Heart left ventricle (tissue), 13 donors: ENCODE data around the gene CDHR3.

Source experiments
- POLR2A ChIP-seq, 2 donors: fragments of 450-650 bp; IDR thresholded peaks; one replicate each; pipeline ENCODE4 v1.6.1; 2017; ENCODE audit warnings: antibody characterized with exemption in 2 of 2, mild to moderate bottlenecking in 2 of 2, moderate library complexity in 2 of 2
- TF ChIP-seq, protein P1 (sequence below), 12 donors: fragments of 200-600 bp; sonication (generic) in 4 of 12; IDR thresholded peaks; one replicate each; pipeline versions ENCODE4 v1.5.0 to v1.8.0; 2018 to 2022; ENCODE audit warnings: antibody characterized with exemption in 12 of 12, mild to moderate bottlenecking in 5 of 12
- donor health status: ischemic (EF 13 %, LVEDD 7.1; RV severe dilation, severe dysfunction).
- donor health status: DM: no; HTN: yes; CAD: no.
- donor health status: DM: no; HTN: no; CAD: no.
- donor health status: ischemic (EF 25% LVEDD 6.9; RV normal size, moderate dysfunction).
- donor health status: ischemic (EF 25% LVEDD 5.7; RV mildly dilated, moderate dysfunction).
- donor health status: ischemic (EF 35%, LVEDD 5.7; RV mildly dilated, moderate dysfunction).
- donor health status: nonischemic (EF 11% LVEDD 7.7; RV severe dilation, severe dysfunction).
- donor health status: DM: yes; HTN: yes; CAD: no.
- donor health status: PGD.
- donor health status: ischemic (EF 29% LVEDD 5.4; RV normal size, mild dysfunction).
- donor health status: nonischemic (EF 23%, LVEDD 6.1; RV moderate dilation, normal function).

DNA sequence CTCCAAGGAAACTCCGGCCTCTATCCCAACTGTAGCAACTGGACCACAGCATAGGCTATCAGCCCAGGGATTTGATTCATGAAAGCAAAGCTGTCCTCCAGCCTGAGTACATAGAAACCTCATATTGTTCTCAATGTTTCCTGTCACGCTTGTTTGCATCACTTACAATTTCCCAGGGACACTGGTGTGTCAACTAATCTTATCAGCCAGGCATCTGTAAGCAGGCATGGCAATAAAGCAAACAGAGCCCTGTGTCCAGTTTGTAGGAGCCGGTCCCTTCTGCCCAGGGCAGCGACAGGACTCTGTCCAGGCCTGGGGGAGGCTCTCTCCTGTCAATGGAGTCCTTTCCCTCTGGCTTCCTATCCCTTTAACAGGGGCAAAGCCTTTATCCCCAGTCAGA is 23.0 kb upstream of the CDHR3 start:
- TF ChIP-seq, protein P1, sequence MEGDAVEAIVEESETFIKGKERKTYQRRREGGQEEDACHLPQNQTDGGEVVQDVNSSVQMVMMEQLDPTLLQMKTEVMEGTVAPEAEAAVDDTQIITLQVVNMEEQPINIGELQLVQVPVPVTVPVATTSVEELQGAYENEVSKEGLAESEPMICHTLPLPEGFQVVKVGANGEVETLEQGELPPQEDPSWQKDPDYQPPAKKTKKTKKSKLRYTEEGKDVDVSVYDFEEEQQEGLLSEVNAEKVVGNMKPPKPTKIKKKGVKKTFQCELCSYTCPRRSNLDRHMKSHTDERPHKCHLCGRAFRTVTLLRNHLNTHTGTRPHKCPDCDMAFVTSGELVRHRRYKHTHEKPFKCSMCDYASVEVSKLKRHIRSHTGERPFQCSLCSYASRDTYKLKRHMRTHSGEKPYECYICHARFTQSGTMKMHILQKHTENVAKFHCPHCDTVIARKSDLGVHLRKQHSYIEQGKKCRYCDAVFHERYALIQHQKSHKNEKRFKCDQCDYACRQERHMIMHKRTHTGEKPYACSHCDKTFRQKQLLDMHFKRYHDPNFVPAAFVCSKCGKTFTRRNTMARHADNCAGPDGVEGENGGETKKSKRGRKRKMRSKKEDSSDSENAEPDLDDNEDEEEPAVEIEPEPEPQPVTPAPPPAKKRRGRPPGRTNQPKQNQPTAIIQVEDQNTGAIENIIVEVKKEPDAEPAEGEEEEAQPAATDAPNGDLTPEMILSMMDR (IDR thresholded peaks at IDR 0.05) = no peak
- TF ChIP-seq POLR2A (IDR thresholded peaks at IDR 0.05) = no peak
